Testis (tissue), 3 donors: ENCODE measurements around the gene LDLRAD4. TPM values are rescaled to one million over a fixed set of nuclear protein-coding genes. Genes with fewer than 3 reads are reported as not detected.

Experiments used
- DNase-seq: peaks from one replicate; pipeline ENCODE4 v3.0.0-alpha.2; 2019
- H3K27ac ChIP-seq, 2 donors: fragments of 200-600 bp; sonication (generic); one replicate each; pipeline ENCODE4 v1.5.1; 2019
- H3K27me3 ChIP-seq: fragments of 200-600 bp; sonication (generic); one replicate; pipeline ENCODE4 v1.5.1; 2019
- H3K36me3 ChIP-seq: fragments of 200-600 bp; sonication (generic); one replicate; pipeline ENCODE4 v1.5.1; 2017; ENCODE audit warnings: low read depth; ENCODE audit errors: missing control alignments
- H3K4me1 ChIP-seq: fragments of 200-600 bp; sonication (generic); one replicate; pipeline ENCODE4 v1.5.1; 2019
- H3K4me3 ChIP-seq, 2 donors: fragments of 200-600 bp; sonication (generic); one replicate each; pipeline ENCODE4 v1.5.1; 2017 to 2019
- H3K9me3 ChIP-seq: fragments of 200-600 bp; sonication (generic); one replicate; pipeline ENCODE4 v1.5.1; 2017
- POLR2A ChIP-seq: fragments of 450-650 bp; IDR thresholded peaks from one replicate; pipeline ENCODE4 v1.6.1; 2017; ENCODE audit warnings: antibody characterized with exemption, mild to moderate bottlenecking, moderate library complexity
- WGBS, 2 donors: methylation state at CpG; one replicate each; pipeline ENCODE4 v1.1.5; 2018; 5-methylcytosine and 5-hydroxymethylcytosine counted together
- intact Hi-C: fragments of 100-400 bp; cut with DNase I; formaldehyde crosslinking; loops from one replicate; pipeline ENCODE4 v1.15.1; 2023; ENCODE audit warnings: low total_unique reads
- polyA plus RNA-seq: library from polyadenylated mRNA; stranded (reverse); fragments of 350-450 nt; fragmentation: Illumina TruSeq; extraction: RNeasy Lipid Tissue Mini Kit (QIAGEN cat#74804); gene quantifications from one replicate; pipeline ENCODE4 v1.2.3, GENCODE V29; 2014; ENCODE audit warnings: low read depth, low replicate concordance; ENCODE audit not compliant: insufficient read depth
- total RNA-seq, 2 donors: library from RNA; depleted of rRNA; stranded (reverse); fragments of >200 nt; gene quantifications; one replicate each; pipeline ENCODE4 v1.2.3, GENCODE V29; 2016
- TF ChIP-seq, protein P1 (sequence below), 3 experiments: fragments of 450-650 bp in 2 of 3; fragments of 200-600 bp in 1 of 3; sonication (generic) in 1 of 3; IDR thresholded peaks; one replicate each; pipeline ENCODE4 v1.5.1; 2016 to 2019; ENCODE audit warnings: antibody characterized with exemption in 3 of 3, mild to moderate bottlenecking in 2 of 3, moderate library complexity in 1 of 3

LDLRAD4 gene
- total and polyA plus RNA-seq, 3 donors from 2014 or later = 22.0 to 42.2 (median 25.9) TPM

DNA sequence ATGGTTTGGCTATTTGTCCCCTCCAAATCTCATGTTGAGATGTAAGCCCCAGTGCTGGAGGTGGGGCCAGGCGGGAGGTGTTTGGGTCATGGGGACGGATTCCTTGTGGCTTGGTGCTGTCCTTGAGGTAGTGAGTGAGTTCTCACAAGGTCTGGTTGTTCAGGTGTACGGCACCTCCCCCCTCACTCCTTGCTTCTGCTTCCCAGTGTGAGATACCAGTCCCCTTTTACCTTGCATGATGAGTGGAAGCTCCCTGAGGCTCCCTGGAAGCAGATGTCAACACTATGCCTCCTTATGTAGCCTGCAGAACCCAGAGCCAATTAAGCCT, 232.6 kb downstream of the LDLRAD4 start:
- no peak for DNase-seq
- peaks cover 3% of the 10 kb centered on the region for H3K4me1 ChIP-seq
- no peak overlapping the region for H3K27ac ChIP-seq

GRCh38 chr18:13451661-13452387, 233.3 kb downstream of the LDLRAD4 start:
- H3K27ac ChIP-seq = no peak overlapping the region
- H3K36me3 ChIP-seq = no peaks in the 10 kb centered on the region
- DNase-seq = no peak
- no peak for TF ChIP-seq POLR2A
- TF ChIP-seq, protein P1, sequence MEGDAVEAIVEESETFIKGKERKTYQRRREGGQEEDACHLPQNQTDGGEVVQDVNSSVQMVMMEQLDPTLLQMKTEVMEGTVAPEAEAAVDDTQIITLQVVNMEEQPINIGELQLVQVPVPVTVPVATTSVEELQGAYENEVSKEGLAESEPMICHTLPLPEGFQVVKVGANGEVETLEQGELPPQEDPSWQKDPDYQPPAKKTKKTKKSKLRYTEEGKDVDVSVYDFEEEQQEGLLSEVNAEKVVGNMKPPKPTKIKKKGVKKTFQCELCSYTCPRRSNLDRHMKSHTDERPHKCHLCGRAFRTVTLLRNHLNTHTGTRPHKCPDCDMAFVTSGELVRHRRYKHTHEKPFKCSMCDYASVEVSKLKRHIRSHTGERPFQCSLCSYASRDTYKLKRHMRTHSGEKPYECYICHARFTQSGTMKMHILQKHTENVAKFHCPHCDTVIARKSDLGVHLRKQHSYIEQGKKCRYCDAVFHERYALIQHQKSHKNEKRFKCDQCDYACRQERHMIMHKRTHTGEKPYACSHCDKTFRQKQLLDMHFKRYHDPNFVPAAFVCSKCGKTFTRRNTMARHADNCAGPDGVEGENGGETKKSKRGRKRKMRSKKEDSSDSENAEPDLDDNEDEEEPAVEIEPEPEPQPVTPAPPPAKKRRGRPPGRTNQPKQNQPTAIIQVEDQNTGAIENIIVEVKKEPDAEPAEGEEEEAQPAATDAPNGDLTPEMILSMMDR (IDR thresholded peaks at IDR 0.05) = no peak
- H3K4me3 ChIP-seq = no peak overlapping the region
- intact Hi-C loops = no loop called here
- 86 to 91% methylated on average over 14 of the region's 14 CpGs for WGBS, 2 donors
- H3K4me1 ChIP-seq = peaks cover 3% of the 10 kb centered on the region
- no peaks in the 10 kb centered on the region for H3K27me3 ChIP-seq
- H3K9me3 ChIP-seq = no peaks in the 10 kb centered on the region

More for the DNA sequence above, 232.6 kb downstream of the LDLRAD4 start:
- intact Hi-C loops = no loop called here
- WGBS, 2 donors = 74 to 79% methylated on average over 3 of the region's 3 CpGs
- no peak for TF ChIP-seq POLR2A
- TF ChIP-seq, protein P1 (IDR thresholded peaks at IDR 0.05) = no peak
- H3K27me3 ChIP-seq = no peaks in the 10 kb centered on the region
- no peaks in the 10 kb centered on the region for H3K36me3 ChIP-seq
- no peaks in the 10 kb centered on the region for H3K9me3 ChIP-seq
- H3K4me3 ChIP-seq = no peak overlapping the region

- no peak overlapping the region for H3K27ac ChIP-seq
- intact Hi-C loops = no loop called here
Measured at GRCh38 chr18:13452388-13452811, 233.8 kb downstream of the LDLRAD4 start.

GRCh38 chr18:13452871-13453680, 234.5 kb downstream of the LDLRAD4 start:
- no peaks in the 10 kb centered on the region for H3K9me3 ChIP-seq
- H3K27me3 ChIP-seq = no peaks in the 10 kb centered on the region
- peaks cover 3% of the 10 kb centered on the region for H3K4me1 ChIP-seq
- TF ChIP-seq, protein P1 (IDR thresholded peaks at IDR 0.05) = no peak
- TF ChIP-seq POLR2A = no peak
- 82 to 86% methylated on average over 21 of the region's 21 CpGs for WGBS, 2 donors
- intact Hi-C loops = no loop called here
- no peaks in the 10 kb centered on the region for H3K36me3 ChIP-seq
- DNase-seq = no peak
- H3K27ac ChIP-seq = no peak overlapping the region
- no peak overlapping the region for H3K4me3 ChIP-seq

More at GRCh38 chr18:13452388-13452811, 233.8 kb downstream of the LDLRAD4 start:
- no peak overlapping the region for H3K4me3 ChIP-seq
- DNase-seq = no peak
- 72 to 78% methylated on average over 8 of the region's 8 CpGs for WGBS, 2 donors
- no peaks in the 10 kb centered on the region for H3K9me3 ChIP-seq
- H3K27me3 ChIP-seq = no peaks in the 10 kb centered on the region
- H3K36me3 ChIP-seq = no peaks in the 10 kb centered on the region
- TF ChIP-seq, protein P1 (IDR thresholded peaks at IDR 0.05) = no peak
- no peak for TF ChIP-seq POLR2A
- H3K4me1 ChIP-seq = peaks cover 3% of the 10 kb centered on the region
